Testis (tissue), 2 donors: Measurements from ENCODE around the gene URM1.

Source experiments
- CTCF ChIP-seq, 3 experiments: fragments of 450-650 bp in 2 of 3; fragments of 200-600 bp in 1 of 3; sonication (generic) in 1 of 3; IDR thresholded peaks; one replicate each; pipeline ENCODE4 v1.5.1; 2016 to 2019; ENCODE audit warnings: antibody characterized with exemption in 3 of 3, mild to moderate bottlenecking in 2 of 3, moderate library complexity in 1 of 3
- POLR2A ChIP-seq: fragments of 450-650 bp; IDR thresholded peaks from one replicate; pipeline ENCODE4 v1.6.1; 2017; ENCODE audit warnings: antibody characterized with exemption, mild to moderate bottlenecking, moderate library complexity

- TF ChIP-seq CTCF (IDR thresholded peaks at IDR 0.05), result no peak
- no peak for TF ChIP-seq POLR2A
These were observed 500 bp downstream of the URM1 start for GRCh38 chr9:128371630-128372117.
